ENCODE data around the gene NXF1.
"Not testable (repeated sequence)": the region's sequence is repeated elsewhere in the genome, so short reads cannot be mapped to it uniquely, and the experiment has no call there.

Gene NXF1

DNA sequence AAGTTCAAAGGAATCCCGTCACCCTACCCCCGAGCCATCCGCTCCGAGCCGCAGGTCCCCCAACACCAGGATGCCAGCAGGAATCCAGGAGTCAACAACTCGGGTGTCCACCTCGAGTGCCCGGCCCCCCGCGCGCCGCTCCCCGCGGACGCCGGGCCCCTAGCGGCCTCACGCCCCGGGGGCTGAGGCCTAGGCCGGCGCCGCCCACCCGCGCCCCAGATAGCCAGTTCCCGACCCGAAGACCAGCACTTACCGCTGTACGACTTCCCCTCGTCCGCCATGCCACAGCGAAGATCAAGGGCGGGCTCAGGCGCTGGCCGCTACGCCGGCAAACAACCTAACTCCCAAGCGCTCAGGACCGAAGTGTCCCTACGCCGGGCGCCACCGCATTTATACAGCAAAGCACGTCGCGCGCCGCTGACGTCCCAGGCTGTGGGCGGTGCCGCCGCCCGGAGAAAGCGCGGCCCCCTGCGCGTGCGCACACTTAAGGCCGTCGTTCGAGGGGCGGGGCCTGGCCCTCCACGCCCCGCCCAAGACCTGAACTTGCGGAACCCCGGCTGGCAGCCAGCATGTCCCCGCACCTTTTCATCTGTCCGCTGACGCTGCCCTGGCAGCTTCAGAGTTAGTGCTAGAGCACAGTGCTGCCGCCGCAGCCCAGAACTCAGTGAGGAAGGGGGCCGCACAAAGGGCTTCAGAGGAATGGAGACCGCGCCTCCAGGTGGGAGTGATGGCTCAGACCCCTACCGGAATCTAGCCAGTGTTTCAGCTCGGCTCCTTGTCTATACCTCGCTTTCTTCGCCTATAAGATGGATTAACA is at the start of gene NXF1:
TSS of gene NXF1 (minus strand) at position 365 of the 817 bp plus-strand sequence. CDS start at position 281, 84 bp downstream.
- peak; percentile 90 to 95 (median 94) for DNase-seq

DNA sequence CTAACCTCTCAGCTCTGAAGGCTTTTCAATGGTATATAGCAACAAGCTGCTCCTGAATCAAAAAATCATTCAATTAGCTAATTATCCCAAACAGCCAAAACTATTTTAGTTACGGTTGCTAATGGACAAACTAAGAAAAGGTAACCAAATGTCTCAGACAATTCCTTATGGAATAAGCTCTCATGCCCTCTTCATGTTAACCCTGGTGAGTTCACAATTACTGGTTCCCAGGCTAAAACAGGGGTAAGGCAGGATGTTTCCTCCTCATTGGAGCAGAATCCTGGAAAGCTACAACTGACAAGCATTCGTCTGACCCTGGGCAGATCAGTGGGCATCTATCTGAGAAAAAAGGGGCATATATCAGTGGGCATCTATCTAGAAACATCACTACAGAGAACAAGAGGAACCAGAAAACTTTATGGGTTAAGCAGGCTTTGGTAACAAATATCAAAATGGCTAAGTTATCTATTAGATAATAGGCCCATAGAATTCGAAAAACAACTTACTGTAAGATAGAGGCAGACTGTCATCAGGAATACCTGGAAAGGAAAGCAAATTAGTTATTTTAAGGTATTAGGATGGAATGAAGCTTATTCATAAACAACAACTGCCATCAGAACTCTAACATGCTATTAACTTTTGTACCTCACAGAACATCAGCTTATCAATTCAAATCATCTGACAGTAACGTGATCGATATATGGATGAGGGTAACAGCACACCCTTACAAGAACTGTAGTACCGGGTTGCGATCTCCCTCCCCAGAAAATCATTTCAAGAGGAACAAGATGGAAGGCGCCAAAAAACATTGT is 49.0 kb upstream of the NXF1 start:
- DNase-seq = no peak

DNA sequence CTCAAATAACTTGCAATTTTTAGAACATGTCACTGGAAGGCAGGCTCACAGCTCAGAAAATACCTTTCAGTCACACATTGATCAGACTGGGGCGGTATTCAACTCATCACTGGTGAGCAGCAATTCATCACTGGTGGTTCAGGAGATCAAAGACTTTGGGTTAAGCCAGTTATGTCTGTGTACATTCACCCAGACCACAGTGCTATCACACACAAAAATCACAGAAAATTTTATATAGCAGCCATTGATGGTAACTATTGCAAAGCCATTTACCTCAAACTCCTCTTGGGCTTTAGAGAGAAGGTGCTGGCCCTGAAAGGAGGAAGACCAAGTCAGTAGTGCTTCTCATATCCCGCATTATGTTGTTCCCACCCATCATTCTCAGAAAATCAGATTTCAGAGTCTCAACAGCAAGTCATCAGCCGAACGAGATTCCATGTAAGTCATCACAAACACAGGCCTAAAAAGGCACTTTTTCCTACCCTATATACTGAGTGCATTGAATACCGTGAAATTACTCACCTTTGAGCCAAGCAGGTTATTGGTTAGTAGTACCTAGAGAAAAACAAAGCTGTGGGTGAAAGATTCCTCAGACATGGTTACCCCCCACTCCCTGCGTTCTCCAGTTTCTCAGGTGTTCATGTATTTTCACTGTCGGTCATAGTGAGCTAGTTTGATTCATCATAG is 48.2 kb upstream of the NXF1 start:
- no peak for DNase-seq

DNA sequence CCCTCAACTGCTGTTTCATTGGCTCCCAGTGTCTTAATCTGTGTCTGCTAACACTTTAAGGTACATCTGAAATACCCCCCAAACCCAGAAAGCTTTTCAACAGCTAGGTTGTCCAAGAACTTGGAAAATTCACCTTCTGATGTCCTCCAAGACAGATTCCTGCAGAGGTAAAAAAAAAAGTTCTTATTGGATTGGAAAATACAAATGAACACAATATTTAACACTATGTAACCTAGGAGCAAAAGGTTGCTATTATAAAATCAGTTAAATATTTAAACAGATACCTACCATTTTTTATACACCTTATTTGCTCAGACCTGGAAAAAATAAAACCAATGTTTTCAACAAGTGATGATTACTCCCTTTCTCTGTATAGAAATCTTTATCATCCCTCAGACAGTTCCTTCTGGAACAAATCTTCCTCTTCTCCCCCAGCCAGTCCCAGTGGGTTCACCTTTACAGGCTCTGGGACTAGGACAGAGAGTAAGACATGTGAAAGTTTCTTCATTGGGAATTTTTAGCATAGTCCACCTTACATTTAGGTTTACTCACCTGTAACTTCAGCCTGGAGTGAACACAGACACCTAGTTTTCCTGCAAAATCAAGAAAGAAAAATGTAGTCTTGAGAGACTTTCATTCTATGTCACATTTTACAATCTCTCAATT is 47.4 kb upstream of the NXF1 start:
- no peak for DNase-seq

DNA sequence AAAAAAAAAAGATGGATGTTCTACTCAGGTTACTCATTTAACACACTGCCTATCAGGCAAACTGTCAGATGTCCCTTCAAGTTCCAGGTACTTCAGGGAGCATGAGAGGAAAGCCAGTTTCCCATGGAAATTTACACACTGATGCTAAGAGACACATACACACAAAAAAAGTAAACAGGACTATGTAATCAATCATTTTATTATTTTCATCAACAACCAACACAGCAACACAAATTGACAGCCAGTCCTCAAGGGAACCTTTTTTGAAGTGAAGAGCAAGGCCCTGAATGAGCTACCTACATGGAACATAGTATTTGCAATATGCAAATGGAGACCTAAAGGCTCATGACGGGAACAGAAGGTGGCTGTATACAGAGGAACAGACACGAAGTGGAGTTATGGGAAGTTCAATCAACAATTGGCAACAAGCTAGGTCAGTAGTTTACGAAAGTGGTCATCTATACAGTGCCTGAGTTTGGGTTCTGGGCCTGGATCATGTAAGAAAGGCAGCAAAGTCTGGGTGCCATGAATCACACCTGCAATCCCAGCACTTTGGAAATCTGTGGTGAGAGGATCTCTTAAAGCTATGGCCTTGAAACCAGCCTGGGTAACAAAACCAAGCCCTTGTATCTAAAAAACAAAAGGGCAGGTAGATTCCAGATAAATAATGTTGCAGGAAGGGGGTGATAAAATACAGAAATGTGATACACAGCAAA is 46.7 kb upstream of the NXF1 start:
- DNase-seq = no peak

DNA sequence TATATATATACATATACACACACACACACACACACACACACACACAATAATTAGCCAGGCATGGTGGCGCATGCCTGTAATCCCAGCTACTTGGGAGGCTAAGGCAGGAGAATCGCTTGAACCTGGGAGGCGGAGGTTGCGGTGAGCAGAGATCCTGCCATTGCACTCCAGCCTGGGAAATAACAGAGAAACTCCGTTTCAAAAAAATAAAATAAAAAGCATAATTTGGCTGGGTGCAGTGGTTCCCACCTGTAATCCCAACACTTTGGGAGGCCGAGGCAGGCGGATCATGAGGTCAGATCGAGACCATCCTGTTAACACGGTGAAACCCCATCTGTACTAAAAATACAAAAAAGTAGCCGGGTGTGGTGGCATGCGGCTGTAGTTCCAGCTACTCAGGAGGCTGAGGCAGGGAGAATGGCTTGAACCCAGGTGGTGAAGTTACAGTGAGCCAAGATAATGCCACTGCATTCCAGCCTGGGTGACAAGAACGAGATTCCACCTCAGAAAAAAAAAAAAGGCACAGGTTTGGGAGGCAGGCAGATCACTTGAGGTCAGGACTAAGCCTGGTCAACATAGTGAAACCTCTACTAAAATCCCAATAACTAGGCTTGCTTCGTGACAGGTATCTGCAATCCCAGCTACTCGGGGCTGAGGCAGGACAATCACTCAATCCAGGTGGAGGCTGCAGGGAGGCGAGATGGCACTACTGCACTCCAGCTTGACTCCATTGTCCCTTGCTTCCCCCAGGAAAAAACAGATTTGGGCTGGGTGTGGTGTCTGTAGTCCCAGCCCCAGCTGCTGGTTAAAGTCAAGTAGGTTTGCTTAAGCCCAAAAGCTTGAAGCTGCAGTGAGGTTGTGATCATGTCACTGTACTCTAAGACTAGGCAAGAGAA is 45.9 kb upstream of the NXF1 start:
- peak in 1 of 4 experiments; percentile 10 for DNase-seq

DNA sequence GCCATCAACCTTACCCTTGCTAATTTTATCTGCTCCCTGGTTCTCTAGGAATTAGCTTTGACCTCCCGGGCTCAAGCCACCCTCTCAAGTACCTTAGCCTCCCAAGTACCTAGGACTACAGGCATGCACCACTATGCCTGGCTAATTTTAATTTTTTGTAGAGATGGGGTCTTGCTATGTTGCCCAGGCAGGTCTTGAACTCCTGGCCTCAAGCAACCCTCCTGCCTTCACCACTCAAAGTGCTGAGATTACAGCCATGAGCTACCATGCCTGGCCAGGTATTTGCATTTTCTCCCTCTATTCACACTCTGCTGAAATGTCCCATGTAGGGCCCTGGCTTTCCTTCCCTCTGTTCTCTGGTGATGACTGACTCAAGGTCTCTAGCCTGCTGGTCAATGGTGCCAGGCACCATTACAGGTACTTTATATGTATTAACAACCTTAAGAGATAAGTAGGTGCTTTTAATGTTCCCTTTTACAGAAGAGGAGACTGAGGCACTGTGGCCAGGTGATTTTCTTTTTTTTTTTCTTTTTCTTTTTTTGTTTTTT is 42.6 kb upstream of the NXF1 start:
- DNase-seq = no peak

DNA sequence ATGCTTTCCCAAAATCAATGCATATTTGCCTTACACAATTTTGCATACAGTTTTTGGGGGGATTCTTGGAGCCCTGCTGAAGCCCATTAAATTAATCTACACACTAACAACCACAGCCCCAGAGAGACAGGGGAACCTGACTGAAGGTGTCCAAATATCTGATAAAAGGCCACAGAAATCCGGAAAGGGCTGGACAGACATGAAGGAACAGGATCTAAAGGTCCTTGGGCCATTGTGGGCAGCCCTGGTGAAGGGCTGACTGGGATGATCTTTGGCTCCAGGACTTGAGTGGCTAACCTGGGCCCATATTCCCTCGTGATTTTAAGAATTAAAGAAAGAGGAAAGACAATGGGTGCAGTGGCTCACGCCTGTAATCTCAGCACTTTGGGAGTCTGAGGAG is 40.9 kb upstream of the NXF1 start:
- DNase-seq = no peak

DNA sequence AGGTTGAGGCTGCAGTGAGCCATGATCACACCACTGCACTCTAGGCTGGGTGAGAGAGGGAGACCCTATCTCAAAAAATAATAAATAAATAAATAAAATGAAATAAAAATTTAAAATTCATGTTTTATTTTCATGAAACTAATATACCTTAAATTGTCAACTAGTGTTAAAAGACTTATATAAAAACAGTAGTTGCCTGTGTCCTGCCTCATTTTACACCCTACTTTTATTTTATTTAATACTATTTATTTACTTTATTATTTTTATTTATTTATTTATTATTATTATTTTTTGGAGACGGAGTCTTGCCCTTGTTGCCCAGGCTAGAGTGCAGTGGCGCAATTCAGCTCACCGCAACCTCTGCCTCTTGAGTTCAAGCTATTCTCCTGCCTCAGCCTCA is 38.9 kb upstream of the NXF1 start:
- no peak for DNase-seq

DNA sequence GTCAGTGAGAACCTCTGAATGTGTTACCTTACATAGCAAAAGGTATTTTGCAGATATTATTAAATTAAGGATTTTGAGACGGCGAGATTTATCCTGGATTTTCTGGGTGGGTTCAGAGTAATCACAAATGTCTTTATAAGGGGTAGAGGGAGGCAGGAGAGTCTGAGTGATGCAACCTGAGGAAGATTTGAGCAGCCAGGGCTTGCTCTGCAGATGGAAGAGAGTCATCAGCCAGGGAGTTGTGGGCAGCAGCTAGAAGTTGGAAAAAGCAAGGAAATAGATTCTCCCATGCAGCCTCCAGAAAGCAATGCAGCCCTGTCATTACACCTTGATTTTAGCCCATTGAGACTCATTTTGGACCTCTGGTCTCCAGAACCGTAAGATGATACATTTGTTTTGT is 38.2 kb upstream of the NXF1 start:
- DNase-seq = no peak

DNA sequence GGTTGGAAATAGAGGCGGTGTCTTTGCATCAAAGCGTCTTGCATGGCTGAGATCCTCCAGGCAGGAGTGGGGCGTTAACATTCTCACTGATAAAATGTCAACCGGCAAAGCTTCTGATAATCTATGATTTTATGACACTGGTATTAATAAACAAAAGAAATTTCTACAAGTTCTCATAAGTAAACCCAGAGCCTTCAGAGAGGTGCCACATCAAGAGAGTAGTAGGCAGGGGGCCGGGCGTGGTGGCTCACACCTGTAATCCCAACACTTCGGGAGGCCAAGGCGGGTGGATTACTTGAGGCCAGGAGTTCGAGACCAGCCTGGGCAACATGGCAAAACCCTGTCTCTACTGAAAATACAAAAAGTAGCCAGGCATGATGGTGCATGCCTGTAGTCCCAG is 37.7 kb upstream of the NXF1 start:
- not testable (repeated sequence) for DNase-seq

DNA sequence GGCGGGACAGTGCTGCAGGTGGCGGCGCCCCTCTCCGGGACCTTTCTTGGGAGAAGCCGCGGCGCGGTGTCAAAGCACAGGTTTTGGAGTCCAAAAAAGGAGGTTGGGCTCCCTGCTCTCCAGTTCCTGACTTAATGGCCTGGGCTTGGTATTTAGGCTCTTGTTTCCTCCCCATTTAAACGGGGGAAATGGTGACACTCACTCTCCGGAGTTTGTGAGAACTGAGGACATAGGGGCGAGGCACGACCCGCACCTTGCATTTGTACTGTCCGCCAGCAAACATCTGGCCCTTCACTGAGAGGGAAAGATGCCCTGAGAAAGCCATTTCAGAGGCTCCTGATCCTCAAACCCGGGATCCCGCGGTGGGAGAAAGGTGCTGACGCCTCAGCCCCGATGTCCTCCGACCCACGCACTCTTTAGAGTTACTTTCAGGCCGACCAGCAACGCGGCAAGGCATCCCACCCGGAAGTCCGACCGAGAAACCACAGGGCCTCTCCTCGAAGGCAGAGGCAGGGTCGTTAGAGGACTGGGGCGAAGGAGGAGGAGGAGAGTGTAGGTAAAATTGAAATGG is 37.0 kb upstream of the NXF1 start:
- DNase-seq = peak in 2 of 4 experiments; percentile 22 to 34

DNA sequence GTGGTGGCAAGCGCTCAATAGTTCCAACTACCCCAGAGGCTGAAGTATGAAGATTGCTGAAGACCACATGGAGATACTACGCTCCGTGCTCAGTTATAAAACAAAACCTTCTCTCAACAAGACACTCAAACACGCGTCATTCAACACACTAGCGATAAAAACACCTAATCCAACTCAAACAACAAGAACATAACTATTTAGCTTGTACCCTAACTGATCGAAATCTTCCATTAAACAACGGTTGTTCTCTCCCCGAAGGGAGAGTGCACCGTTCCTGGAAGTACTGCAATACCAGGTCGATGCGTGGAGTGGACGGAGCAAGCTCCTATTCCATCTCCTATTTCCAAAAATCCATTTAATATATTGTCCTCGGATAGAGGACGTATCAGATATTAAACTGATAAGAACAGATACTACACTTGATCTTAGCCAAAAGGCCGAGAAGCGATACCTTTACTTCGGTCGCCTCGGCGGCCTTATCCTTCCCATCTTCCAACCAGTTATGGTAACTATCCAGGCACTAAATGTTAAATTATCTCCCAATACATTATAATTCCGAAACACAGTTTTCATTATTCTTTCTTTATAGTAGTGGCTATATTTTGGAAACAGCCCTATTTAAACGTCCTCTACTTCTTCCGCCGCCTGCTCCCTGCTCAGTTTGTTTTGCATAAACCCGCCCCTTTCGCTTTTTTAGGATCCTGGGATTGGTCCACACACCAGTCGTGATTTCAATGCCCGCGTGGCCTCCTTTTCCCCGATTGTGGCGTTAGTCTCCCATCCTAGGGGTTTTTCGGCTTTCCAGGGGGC is 36.3 kb upstream of the NXF1 start:
- peak; percentile 49 to 74 (median 62) for DNase-seq

DNA sequence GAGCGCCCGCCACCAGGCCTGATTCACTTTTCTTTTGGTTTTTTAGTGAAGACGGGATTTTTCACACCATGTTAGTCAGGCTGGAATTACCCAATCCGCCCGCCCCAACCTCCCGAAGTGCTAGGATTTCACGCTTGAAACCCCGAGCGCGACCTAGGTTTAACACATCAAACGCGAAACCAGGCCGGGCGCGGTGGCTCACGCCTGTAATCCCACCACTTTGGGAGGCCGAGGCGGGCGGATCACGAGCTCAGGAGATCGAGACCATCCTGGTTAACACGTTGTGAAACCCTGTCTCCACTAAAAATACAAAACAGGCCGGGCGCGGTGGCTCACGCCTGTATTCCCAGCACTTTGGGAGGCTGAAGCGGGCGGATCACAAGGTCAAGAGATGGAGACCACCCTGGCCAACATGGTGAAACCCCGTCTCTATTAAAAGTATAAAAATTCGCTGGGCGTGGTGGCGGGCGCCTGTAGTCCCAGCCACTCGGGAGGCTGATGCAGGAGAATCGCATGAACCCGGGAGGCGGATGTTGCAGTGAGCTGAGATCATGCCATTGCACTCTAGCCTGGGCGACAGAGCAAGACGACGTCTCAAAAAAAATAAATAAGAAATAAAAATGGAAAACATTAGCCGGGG is 35.6 kb upstream of the NXF1 start:
- peak; percentile 59 to 77 (median 65) for DNase-seq

DNA sequence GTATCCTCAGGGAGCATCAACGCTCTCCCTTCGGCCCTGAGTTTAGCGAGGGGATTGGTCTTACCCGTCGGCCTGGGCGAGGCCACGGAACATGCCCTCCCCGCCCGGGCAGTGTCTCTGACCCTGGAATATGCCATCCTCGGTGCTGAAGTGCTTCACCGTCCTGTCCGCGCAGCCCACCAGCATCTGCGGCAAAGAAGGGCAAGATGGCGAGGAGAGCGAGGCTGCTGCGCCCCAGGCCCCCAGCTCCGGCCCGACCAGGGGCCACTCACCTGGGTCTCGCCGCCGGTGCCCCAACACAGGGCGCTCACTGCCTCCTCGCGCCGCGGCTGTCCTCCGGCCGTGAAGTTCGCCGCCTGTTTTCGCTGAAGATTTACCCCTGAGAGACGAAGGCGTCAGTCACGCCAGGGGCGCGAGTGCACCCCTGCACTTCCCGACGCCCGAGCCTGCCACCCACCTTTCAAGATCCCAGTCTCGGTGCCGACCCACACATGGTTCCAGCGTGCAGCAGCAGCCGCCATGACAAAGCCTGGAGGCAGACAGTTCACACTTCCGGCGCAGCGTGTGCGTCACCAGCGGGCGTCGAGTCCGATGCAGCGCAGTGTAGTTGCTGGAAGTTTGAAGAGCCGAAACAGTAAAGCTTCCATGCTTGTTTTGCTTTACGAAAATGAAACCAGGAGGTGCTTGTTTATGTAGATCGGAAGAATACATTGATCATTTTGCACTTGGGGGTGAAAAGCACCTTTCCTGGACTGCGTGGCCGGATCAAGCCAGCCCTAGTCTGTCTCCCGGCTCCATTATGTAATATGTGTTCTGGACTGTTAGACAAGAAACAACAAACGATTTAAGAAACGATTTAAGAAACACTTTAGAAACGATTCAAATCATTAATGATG is 34.1 kb upstream of the NXF1 start, which contains the start of gene WDR74:
TSS of gene WDR74 (minus strand) at position 541 of the 896 bp plus-strand sequence. CDS start at position 521, 20 bp downstream.
- DNase-seq = peak; percentile 66 to 85 (median 76)

DNA sequence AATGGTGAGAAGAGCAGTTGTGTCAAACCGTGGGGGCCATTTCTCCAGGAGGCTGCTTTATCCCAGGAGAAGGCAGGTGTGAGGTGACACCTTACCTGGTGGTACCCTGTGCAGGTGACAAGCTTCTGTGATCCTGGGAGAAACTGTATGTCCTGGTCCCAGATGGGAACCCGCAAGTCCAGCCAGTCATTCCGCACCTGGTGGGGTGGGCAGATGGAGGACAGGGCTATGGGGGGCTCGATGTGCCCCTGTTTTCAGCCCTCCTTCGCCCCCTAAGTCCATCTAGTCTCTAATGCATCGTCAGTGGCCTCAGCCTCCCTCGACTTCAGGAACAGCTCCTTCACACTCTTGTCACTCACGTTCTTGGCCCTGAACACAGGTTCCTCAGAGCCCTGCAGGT is 30.1 kb upstream of the NXF1 start:
- no peak for DNase-seq

DNA sequence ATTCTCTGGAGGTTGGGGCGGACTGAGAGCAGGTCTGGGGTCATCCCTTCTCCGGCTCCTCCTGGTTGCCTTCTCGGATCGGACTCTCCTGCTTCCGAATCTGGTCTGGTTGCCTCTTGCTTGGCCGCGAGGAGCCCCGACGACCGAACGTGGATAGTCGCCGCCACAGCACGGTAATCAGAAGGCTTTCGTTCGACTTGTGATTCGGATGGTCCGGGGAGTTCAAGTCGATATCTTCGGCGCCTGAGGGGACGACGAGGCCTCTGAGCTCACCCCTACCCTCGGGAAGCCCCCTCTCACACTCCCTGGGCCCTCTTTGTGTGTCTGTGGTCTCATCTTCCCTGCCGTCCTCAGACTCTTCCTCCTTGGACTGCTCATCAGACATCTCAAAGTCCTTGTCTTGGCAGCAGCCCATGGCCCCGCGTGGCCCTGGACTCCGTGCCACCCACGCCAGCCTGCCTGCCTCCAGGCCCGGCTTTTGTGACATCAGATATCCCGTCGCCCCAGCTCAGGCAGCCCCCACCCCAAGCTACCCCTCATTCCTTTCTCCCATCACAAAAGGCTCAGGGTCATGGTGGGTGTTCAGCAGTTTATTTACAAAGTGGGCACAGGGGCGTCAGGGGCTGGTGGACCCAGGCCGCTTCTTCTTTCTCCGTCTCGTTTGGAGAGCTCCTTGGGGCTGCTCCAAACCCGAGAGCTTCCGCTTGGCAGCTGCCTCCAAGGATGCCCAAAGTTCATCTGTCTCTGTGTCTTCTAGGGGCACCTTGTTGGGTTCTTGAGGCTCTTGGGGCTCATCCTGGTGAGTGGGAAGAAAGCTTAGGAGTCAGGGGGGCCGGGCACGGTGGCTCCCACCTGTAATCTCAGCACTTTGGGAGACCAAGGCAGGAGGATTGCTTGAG is 27.3 kb upstream of the NXF1 start, which contains the start of gene TEX54:
TSS of gene TEX54 (minus strand) at position 506 of the 899 bp plus-strand sequence.
- no peak for DNase-seq
